ENCODE measurements around the gene FAM20C. TPM values are rescaled to one million over a fixed set of nuclear protein-coding genes. Genes with fewer than 3 reads are reported as not detected.
A peak's percentile ranks its signal among the peaks of the same experiment; 100 is the strongest.

FAM20C gene
- total and polyA plus RNA-seq, 4 donors: 17.3 to 86.9 (median 45.9) TPM

DNA sequence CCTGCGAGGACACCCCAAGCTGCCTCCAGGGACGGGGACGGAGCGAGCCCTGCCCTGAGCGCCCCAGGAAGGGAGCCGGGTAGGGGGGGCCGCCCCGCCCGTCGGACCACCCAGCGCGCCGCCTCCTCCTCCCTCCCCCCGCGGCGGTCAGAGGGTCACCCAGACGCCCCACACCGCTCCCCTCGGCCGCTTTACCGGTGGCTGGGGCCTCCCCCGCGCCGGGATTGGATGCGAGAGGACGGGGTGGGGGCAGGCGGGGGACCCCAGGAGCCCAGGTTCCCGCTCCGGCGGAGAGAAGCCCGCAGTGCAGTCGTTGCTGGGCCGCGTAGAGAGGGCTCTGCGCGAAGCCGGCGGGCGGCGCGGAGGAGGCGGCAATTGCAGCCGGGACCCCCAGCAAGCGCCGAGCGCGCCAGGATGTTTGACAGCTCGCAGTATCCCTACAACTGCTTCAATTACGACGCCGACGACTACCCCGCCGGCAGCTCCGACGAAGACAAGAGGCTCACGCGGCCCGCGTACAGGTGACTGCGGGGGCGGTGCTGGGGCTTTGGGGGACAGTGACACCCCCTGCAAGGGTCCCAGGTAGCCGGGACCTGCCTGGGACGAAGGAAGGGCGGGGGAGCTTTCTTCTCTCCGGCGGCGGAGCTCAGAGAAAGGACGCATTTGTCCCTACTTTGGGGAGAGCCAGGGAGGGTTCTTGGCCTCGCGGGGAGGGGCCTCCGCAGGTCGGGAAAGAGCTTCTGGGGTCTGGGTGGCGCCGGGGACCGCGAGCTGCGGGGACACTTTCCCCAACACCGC is 97.6 kb downstream of the FAM20C start, which contains the start of gene FOXL3:
TSS of gene FOXL3 (plus strand) at position 415 of the 798 bp plus-strand sequence. CDS start at position 415, 0 bp downstream.
- Histone ChIP-seq H3K27ac (ENCODE audit: low read depth in 1 of 2, low read length in 1 of 2) (no peak within 1 kb of the TSS), H3K9ac (ENCODE audit: insufficient read depth in 1 of 2, low read length in 2 of 2) (no peak within 1 kb of the TSS), H3K36me3 (ENCODE audit: control insufficient read depth in 4 of 4, insufficient read depth in 4 of 4, low read length in 4 of 4) (no peaks in the 10 kb centered on the region), H3K9me3 (ENCODE audit: control insufficient read depth in 4 of 4, insufficient read depth in 3 of 4, low read length in 3 of 4) (no peaks in the 10 kb centered on the region), H3K4me3 (no peak within 1 kb of the TSS), H3K27me3 (ENCODE audit: control insufficient read depth in 3 of 3, insufficient read depth in 3 of 3, low read length in 2 of 3) (peaks cover 5 to 75% (median 45%) of the 10 kb centered on the region in 3 donors), H3K4me1 (ENCODE audit: control insufficient read depth in 5 of 5, insufficient read depth in 5 of 5, low read length in 5 of 5) (no peaks in the 10 kb centered on the region)
- TF ChIP-seq, protein P1, sequence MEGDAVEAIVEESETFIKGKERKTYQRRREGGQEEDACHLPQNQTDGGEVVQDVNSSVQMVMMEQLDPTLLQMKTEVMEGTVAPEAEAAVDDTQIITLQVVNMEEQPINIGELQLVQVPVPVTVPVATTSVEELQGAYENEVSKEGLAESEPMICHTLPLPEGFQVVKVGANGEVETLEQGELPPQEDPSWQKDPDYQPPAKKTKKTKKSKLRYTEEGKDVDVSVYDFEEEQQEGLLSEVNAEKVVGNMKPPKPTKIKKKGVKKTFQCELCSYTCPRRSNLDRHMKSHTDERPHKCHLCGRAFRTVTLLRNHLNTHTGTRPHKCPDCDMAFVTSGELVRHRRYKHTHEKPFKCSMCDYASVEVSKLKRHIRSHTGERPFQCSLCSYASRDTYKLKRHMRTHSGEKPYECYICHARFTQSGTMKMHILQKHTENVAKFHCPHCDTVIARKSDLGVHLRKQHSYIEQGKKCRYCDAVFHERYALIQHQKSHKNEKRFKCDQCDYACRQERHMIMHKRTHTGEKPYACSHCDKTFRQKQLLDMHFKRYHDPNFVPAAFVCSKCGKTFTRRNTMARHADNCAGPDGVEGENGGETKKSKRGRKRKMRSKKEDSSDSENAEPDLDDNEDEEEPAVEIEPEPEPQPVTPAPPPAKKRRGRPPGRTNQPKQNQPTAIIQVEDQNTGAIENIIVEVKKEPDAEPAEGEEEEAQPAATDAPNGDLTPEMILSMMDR (IDR thresholded peaks at IDR 0.05; ENCODE audit: control extremely low read depth, extremely low read depth): no peak
- WGBS, 2 donors: 6 to 7% methylated on average over 64 to 79 of the region's 79 CpGs
- ATAC-seq (ENCODE audit: insufficient read depth, low FRiP score) (no peak), DNase-seq (peak in 1 of 3 donors; percentile 11)

DNA sequence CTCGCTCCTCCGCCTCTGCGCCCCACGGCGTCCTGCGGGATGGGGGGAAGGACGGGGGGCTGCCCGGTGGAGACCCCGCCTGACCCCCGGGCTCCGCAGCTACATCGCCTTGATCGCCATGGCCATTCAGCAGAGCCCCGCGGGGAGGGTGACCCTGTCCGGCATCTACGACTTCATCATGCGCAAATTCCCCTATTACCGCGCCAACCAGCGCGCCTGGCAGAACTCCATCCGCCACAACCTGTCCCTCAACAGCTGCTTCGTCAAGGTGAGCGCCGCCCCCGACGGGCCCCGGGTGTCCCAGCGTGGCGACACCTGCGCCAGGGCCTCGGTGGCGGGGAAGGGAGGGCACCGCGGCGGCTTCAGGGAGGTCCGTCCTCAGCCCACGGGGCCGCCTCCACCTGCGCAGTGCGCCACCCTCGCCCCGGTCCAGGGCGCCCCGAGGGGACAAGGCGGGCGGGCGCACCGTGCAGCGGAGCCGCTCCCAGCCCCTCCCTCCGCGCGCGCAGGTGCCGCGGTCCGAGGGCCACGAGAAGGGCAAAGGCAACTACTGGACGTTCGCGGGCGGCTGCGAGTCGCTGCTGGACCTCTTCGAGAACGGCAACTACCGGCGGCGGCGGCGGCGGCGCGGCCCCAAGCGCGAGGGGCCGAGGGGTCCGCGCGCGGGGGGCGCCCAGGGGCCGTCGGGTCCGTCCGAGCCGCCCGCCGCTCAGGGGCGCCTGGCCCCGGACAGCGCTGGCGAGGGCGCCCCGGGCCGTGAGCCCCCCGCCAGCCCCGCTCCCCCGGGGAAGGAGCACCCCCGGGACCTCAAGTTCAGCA is 98.4 kb downstream of the FAM20C start:
- Histone ChIP-seq H3K9ac (ENCODE audit: insufficient read depth in 1 of 2, low read length in 2 of 2) (no peak overlapping the region), H3K9me3 (ENCODE audit: control insufficient read depth in 4 of 4, insufficient read depth in 3 of 4, low read length in 3 of 4) (no peaks in the 10 kb centered on the region), H3K27me3 (ENCODE audit: control insufficient read depth in 3 of 3, insufficient read depth in 3 of 3, low read length in 2 of 3) (peaks cover 8 to 67% (median 45%) of the 10 kb centered on the region in 3 donors), H3K4me3 (no peak overlapping the region), H3K27ac (ENCODE audit: low read depth in 1 of 2, low read length in 1 of 2) (no peak overlapping the region), H3K4me1 (ENCODE audit: control insufficient read depth in 5 of 5, insufficient read depth in 5 of 5, low read length in 5 of 5) (no peaks in the 10 kb centered on the region), H3K36me3 (ENCODE audit: control insufficient read depth in 4 of 4, insufficient read depth in 4 of 4, low read length in 4 of 4) (no peaks in the 10 kb centered on the region)
- 14% methylated on average over 78 to 102 of the region's 102 CpGs for WGBS, 2 donors
- TF ChIP-seq, protein P1 (IDR thresholded peaks at IDR 0.05; ENCODE audit: control extremely low read depth, extremely low read depth): no peak
- ATAC-seq (ENCODE audit: insufficient read depth, low FRiP score) (no peak), DNase-seq (no peak)

DNA sequence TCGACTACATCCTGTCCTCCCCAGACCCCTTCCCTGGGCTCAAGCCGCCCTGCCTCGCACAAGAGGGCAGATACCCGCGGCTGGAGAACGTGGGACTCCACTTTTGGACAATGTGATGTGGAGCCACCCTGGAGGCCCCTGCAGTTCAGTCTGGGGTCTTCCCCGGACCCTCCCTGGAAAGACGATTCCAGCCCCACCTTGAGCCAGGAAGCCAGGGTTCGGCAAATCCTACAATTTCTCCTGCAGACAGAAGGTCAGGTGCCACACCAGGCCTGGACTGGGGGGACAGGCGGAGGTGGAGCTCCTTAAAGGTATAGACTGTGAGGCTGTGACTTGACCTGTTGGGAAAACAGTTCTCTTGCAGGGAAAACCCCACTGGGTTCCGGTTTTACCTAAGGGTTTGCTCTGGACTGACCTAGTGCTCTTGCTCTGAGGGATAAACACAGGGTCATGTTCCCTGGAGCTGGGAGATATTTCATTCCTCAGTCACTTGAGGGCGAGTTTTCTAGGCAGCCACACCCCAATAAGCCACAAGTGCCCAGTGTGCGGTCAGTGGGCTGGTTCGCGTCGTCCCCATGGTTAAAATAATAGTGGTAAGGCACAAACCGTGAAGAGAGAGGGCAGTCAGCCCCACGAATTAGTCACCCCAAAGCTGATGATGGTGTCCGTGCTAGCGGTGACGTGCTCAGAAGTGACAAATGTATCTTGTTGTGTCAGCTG is 99.2 kb downstream of the FAM20C start:
- 58 to 68% methylated on average over 21 of the region's 21 CpGs for WGBS, 2 donors
- ATAC-seq (ENCODE audit: insufficient read depth, low FRiP score): no peak
- no peaks in the 10 kb centered on the region for H3K9me3 ChIP-seq (ENCODE audit: control insufficient read depth in 4 of 4, insufficient read depth in 3 of 4, low read length in 3 of 4)
- DNase-seq: no peak
- no peaks in the 10 kb centered on the region for H3K4me1 ChIP-seq (ENCODE audit: control insufficient read depth in 5 of 5, insufficient read depth in 5 of 5, low read length in 5 of 5)
- no peak overlapping the region for H3K9ac ChIP-seq (ENCODE audit: insufficient read depth in 1 of 2, low read length in 2 of 2)
- no peak overlapping the region for H3K4me3 ChIP-seq
- H3K36me3 ChIP-seq (ENCODE audit: control insufficient read depth in 4 of 4, insufficient read depth in 4 of 4, low read length in 4 of 4): no peaks in the 10 kb centered on the region
- TF ChIP-seq, protein P1 (IDR thresholded peaks at IDR 0.05; ENCODE audit: control extremely low read depth, extremely low read depth): no peak
- peaks cover 8 to 60% (median 45%) of the 10 kb centered on the region in 3 donors for H3K27me3 ChIP-seq (ENCODE audit: control insufficient read depth in 3 of 3, insufficient read depth in 3 of 3, low read length in 2 of 3)
- H3K27ac ChIP-seq (ENCODE audit: low read depth in 1 of 2, low read length in 1 of 2): no peak overlapping the region
